ENCODE data around the gene CYB5RL. TPM values are rescaled to one million over a fixed set of nuclear protein-coding genes. Genes with fewer than 3 reads are reported as not detected.
"Not testable (repeated sequence)": the region's sequence is repeated elsewhere in the genome, so short reads cannot be mapped to it uniquely, and the experiment has no call there.

CYB5RL gene
- total RNA-seq, 1 donor from 2014 or later = 6.1 TPM

DNA sequence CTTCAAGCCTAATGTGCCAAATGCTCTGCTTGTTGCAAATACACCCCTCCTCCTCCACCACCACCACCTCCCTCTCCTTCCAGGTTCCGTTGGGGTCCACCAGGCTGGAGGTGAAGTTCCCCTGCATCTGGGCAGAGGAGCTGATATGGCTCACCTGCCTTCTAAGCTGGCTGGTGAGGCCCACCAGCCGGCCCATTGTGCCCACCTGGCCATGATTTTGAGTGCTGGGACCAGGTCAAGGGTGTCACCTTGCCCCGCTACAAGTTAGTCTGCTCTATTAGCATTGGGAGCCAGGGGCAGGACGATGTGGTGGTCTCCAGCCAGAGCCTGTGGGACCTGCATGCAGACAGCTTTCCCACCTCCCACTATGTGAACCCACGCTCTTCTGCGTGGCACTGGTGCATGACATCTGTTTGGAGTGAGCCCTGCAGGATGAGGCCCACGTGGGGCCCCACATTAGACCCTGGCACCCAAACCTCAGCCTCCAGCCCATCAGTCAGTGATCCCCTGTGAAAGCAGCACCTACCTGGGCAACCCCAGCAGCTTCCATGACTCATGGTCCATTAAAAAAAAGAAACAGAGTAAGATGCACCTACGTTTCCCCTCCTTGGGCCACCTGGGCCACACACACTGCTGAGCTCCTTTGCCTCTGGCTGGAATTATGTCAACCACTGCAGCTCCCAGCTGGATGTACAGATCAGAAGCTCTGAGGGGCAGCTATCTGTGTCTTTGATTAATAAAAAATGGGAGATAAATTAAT lies 31.4 kb downstream of the CYB5RL start:
- no peak for DNase-seq
- H3K9me3 ChIP-seq (replicated peaks) = no peaks in the 10 kb centered on the region
- H3K4me1 ChIP-seq = no peaks in the 10 kb centered on the region
- no peaks in the 10 kb centered on the region for H3K36me3 ChIP-seq
- no peak for TF ChIP-seq CTCF (IDR thresholded peaks at IDR 0.05; ENCODE audit: borderline replicate concordance)
- H3K4me3 ChIP-seq = no peak overlapping the region
- peaks cover 7% of the 10 kb centered on the region for H3K27me3 ChIP-seq (ENCODE audit: low read depth)
- no peak overlapping the region for H3K27ac ChIP-seq (replicated peaks)
- intact Hi-C loops (cut with micrococcal nuclease) = no loop called here

GRCh38 chr1:54167422-54168139 lies 32.2 kb downstream of the CYB5RL start:
- no peak for DNase-seq
- Histone ChIP-seq H3K9me3 (replicated peaks) (no peaks in the 10 kb centered on the region), H3K27me3 (ENCODE audit: low read depth) (peaks cover 7% of the 10 kb centered on the region), H3K4me1 (no peaks in the 10 kb centered on the region), H3K4me3 (no peak overlapping the region), H3K27ac (replicated peaks) (no peak overlapping the region), H3K36me3 (no peaks in the 10 kb centered on the region)
- intact Hi-C loops (cut with micrococcal nuclease) = no loop called here
- no peak for TF ChIP-seq CTCF (IDR thresholded peaks at IDR 0.05; ENCODE audit: borderline replicate concordance)

GRCh38 chr1:54166357-54166756 lies 33.5 kb downstream of the CYB5RL start:
- H3K27ac ChIP-seq (replicated peaks); H3K9me3 ChIP-seq (replicated peaks); intact Hi-C loops (cut with micrococcal nuclease); H3K4me1 ChIP-seq; H3K36me3 ChIP-seq; H3K27me3 ChIP-seq (ENCODE audit: low read depth); DNase-seq; H3K4me3 ChIP-seq: not testable (repeated sequence)

GRCh38 chr1:54165146-54165545 lies 34.7 kb downstream of the CYB5RL start:
- peaks cover 7% of the 10 kb centered on the region for H3K27me3 ChIP-seq (ENCODE audit: low read depth)
- intact Hi-C loops (cut with micrococcal nuclease) = no loop called here
- H3K4me3 ChIP-seq = no peak overlapping the region
- H3K27ac ChIP-seq (replicated peaks) = no peak overlapping the region
- peaks cover 7% of the 10 kb centered on the region for H3K4me1 ChIP-seq
- TF ChIP-seq CTCF (IDR thresholded peaks at IDR 0.05; ENCODE audit: borderline replicate concordance) = no peak
- DNase-seq = no peak
- H3K36me3 ChIP-seq = no peaks in the 10 kb centered on the region
- H3K9me3 ChIP-seq (replicated peaks) = no peaks in the 10 kb centered on the region

GRCh38 chr1:54163573-54163972 lies 36.3 kb downstream of the CYB5RL start:
- Histone ChIP-seq H3K27me3 (ENCODE audit: low read depth) (peaks cover 7% of the 10 kb centered on the region), H3K9me3 (replicated peaks) (no peaks in the 10 kb centered on the region), H3K27ac (replicated peaks) (no peak overlapping the region), H3K4me3 (no peak overlapping the region), H3K36me3 (no peaks in the 10 kb centered on the region), H3K4me1 (peaks cover 10% of the 10 kb centered on the region)
- no peak for DNase-seq
- intact Hi-C loops (cut with micrococcal nuclease) = no loop called here
- TF ChIP-seq CTCF (IDR thresholded peaks at IDR 0.05; ENCODE audit: borderline replicate concordance) = no peak

DNA sequence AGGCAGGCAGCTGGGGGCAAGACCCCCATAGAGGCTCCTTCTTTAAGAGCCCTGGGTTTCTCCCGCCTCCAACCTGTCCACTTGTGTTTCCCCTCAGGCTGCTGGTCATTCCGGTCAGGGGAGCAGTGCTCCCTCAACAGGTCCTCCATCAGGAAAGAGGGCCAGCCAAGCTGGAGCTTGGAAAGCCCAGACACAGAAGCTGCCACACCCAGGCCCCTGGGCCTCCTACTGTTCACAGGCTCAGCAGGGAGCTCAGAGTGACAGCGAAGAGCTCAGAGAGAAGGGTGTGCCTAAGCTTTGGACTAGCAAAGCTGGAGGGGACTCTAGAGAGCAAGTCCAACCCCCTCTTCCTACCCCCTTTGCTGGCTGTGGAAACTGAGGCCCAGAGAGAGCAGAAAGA lies 36.8 kb downstream of the CYB5RL start:
- H3K4me3 ChIP-seq = no peak overlapping the region
- H3K9me3 ChIP-seq (replicated peaks) = no peaks in the 10 kb centered on the region
- DNase-seq = no peak
- peaks cover 7% of the 10 kb centered on the region for H3K27me3 ChIP-seq (ENCODE audit: low read depth)
- no peak for TF ChIP-seq CTCF (IDR thresholded peaks at IDR 0.05; ENCODE audit: borderline replicate concordance)
- no peak overlapping the region for H3K27ac ChIP-seq (replicated peaks)
- no peaks in the 10 kb centered on the region for H3K36me3 ChIP-seq
- H3K4me1 ChIP-seq = peaks cover 10% of the 10 kb centered on the region
- intact Hi-C loops (cut with micrococcal nuclease) = no loop called here
